ENCODE results near the gene CFAP299. TPM values are rescaled to one million over a fixed set of nuclear protein-coding genes. Genes with fewer than 3 reads are reported as not detected.

The CFAP299 gene
- total RNA-seq, 1 experiment from 2014 or later = not detected

GRCh38 chr4:80876810-80877209 lies 541.3 kb downstream of the CFAP299 start:
- intact Hi-C loops (cut with micrococcal nuclease) = no loop called here
- H3K4me3 ChIP-seq (replicated peaks in 1 of 2; ENCODE audit: low read depth in 1 of 2, low read length in 2 of 2) = no peak overlapping the region
- no peaks in the 10 kb centered on the region for H3K9me3 ChIP-seq (ENCODE audit: control insufficient read depth in 1 of 2, insufficient read depth in 1 of 2, low read depth in 1 of 2, low read length in 2 of 2)
- H3K27ac ChIP-seq (ENCODE audit: low read depth, low read length) = no peak overlapping the region
- no peak overlapping the region for H3K9ac ChIP-seq (ENCODE audit: low read length)
- H3K79me2 ChIP-seq (ENCODE audit: insufficient read depth, low read length) = no peaks in the 10 kb centered on the region
- ChIA-PET POLR2A (no interaction called here), CTCF (no interaction called here), RAD21 (ENCODE audit: low non-redundant PET in 1 of 2, low total read pairs in 2 of 2, uncharacterized antibody in 2 of 2, unreplicated experiment in 2 of 2) (no interaction called here)
- no peaks in the 10 kb centered on the region; the same call in 1 of the 2 replicates for H4K20me1 ChIP-seq (ENCODE audit: insufficient read depth)
- H3K27me3 ChIP-seq (ENCODE audit: insufficient read depth, low read length) = peaks cover 5% of the 10 kb centered on the region
- no peak for TF ChIP-seq CEBPB (IDR thresholded peaks at IDR 0.05; ENCODE audit: low read depth)
- no peak for TF ChIP-seq SIN3A (IDR thresholded peaks at IDR 0.05; ENCODE audit: low read depth)
- no peak for TF ChIP-seq ZNF274 (IDR thresholded peaks at IDR 0.05; ENCODE audit: low read depth, low read length)
- TF ChIP-seq CBX3 (IDR thresholded peaks at IDR 0.05; ENCODE audit: low read depth) = no peak
- no peak for TF ChIP-seq YY1 (IDR thresholded peaks at IDR 0.05; ENCODE audit: extremely low read depth, insufficient replicate concordance, low read depth, low read length)
- TF ChIP-seq ATF3 (IDR thresholded peaks at IDR 0.05) = no peak
- no peak for TF ChIP-seq SRF (IDR thresholded peaks at IDR 0.05; ENCODE audit: low read depth)
- no peak for TF ChIP-seq RAD21 (IDR thresholded peaks at IDR 0.05; ENCODE audit: low read depth)
- TF ChIP-seq EZH2phosphoT487 (IDR thresholded peaks at IDR 0.05; ENCODE audit: borderline replicate concordance) = no peak
- TF ChIP-seq ELF1 (IDR thresholded peaks at IDR 0.05; ENCODE audit: borderline replicate concordance, low read depth) = no peak
- TF ChIP-seq EZH2 (IDR thresholded peaks at IDR 0.05) = no peak
- no peak for TF ChIP-seq FOSL1 (IDR thresholded peaks at IDR 0.05; ENCODE audit: low read depth)
- TF ChIP-seq ZFX (IDR thresholded peaks at IDR 0.05) = no peak
- TF ChIP-seq TCF7L2 (IDR thresholded peaks at IDR 0.05; ENCODE audit: borderline replicate concordance, extremely low read depth, insufficient read depth, insufficient read length) = no peak
- TF ChIP-seq ZBTB33 (IDR thresholded peaks at IDR 0.05; ENCODE audit: extremely low read depth, insufficient replicate concordance, low read length) = no peak
- TF ChIP-seq MAX (IDR thresholded peaks at IDR 0.05) = no peak
- H3K9me2 ChIP-seq (ENCODE audit: insufficient read depth) = no peaks in the 10 kb centered on the region
- no peak overlapping the region for H2AFZ ChIP-seq (ENCODE audit: low read depth, low read length, poor library complexity, severe bottlenecking)
- ATAC-seq (no peak), DNase-seq (ENCODE audit: low read depth, low spot score) (no peak)
- H3K4me1 ChIP-seq (ENCODE audit: control insufficient read depth in 1 of 2, insufficient read depth in 2 of 2, low read length in 2 of 2) = no peaks in the 10 kb centered on the region
- no peaks in the 10 kb centered on the region for H3K36me3 ChIP-seq (ENCODE audit: control insufficient read depth in 1 of 2, insufficient read depth in 2 of 2, low read length in 2 of 2)
- no peak overlapping the region for H3K4me2 ChIP-seq (ENCODE audit: low read length)
- no TSS peak for BruUV-seq (replicated peaks)

All from HCT116 (cell line).